CD1c-positive myeloid dendritic cell (primary cell): Measurements from ENCODE around the gene FAM43B.
"Not testable (repeated sequence)": the region's sequence is repeated elsewhere in the genome, so short reads cannot be mapped to it uniquely, and the experiment has no call there.

Experiments
- DNase-seq: peaks from one replicate; pipeline ENCODE4 v3.0.0-alpha.2; 2016; ENCODE audit errors: extremely low spot score

Gene FAM43B, protein sequence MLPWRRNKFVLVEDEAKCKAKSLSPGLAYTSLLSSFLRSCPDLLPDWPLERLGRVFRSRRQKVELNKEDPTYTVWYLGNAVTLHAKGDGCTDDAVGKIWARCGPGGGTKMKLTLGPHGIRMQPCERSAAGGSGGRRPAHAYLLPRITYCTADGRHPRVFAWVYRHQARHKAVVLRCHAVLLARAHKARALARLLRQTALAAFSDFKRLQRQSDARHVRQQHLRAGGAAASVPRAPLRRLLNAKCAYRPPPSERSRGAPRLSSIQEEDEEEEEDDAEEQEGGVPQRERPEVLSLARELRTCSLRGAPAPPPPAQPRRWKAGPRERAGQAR

DNA sequence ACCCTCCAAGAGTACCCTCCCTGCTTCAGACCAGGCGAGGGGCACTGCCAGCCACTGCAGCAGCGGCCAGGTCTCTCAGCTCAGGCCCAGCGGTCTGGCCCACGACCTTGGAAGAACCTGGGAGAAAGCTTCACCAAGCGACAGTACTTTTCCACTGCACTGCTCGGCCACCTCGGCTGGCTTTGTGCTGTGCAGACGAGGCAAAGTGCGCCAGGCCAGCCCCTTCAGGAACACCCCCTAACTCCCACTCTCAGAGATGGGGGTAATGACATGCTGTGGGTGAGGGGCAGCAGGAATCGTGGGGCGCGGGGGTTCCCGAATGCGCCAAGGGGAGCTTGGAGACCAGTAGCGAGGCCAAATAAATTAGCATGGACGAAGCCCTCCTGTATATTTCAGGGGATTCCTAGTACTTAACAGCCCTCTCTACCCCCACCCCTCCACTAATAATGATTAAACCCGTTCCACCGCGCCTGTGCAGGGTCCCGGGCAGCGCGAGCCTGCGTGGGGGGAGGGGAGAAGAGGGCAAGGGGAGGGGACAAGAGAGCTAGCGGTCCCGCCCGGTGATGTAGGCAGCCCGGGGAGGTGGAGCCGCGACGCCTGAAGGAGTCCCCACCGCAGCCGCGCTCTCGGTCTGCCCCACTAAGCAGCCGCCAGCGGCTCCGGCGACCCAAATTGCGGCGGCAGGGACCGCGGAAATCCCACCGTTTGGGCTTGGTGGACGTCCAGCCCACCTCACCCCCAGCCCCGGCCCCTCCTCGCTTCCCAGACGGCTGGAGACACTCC lies at the start of gene FAM43B:
Gene FAM43B (plus strand): TSS at position 629 of the 783 bp plus-strand sequence. CDS start 401 bp downstream, outside the sequence.
- DNase-seq = no peak

GRCh38 chr1:20505488-20505887 lies 46.9 kb upstream of the FAM43B start:
- no peak for DNase-seq

- no peak for DNase-seq
Observed at GRCh38 chr1:20507248-20507563, 45.2 kb upstream of the FAM43B start.

GRCh38 chr1:20507564-20508410 lies 44.6 kb upstream of the FAM43B start, which contains the start of gene MUL1:
TSS of gene MUL1 (minus strand) at chr1:20508151. CDS start at chr1:20508024, 127 bp downstream.
- peak; percentile 96 for DNase-seq

- no peak for DNase-seq
Observed at GRCh38 chr1:20508411-20508771, 44.0 kb upstream of the FAM43B start.

DNA sequence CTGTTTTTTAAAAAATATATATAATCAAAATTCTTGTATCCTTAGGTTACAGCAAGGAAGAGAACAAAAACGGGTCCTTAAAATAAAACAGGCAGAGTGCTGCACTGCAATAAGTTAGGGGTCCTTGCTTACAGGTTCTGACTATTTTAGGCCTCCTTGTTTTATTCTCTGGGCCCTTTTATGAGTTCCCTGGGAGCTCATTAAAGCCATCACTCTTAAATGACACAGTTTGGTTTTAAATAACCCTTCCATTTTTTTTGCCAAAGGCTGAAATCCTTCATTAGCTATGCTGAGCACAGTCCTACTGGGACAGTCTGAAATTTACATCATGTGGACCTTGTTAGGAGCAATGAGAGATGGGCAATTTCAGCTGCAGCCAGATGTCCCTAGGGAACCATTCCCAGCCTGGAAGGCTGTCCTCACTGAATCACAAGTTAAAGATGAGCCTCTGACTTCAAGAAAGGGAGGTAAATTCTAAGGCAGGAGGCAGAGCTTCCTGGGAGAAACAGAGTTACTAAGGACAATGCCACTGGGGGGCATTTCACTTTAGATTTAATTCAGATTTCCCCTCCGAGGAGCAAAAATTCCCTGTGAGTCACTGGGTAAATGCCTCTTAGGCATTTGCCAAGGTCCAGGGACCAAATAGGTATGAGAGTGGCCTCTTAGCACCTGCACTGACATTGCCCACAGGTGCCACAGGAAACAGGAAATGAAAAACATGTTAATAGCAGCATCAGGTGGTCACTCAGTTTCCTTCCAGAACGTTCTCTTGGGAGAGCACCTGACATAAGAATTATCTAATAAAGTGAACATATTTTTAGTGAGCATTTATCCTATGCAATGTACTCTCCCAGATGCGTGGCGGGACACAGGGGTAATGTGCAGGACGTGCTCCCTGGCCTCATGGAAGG lies 40.6 kb upstream of the FAM43B start:
- no peak for DNase-seq

GRCh38 chr1:20519609-20520262 lies 32.6 kb upstream of the FAM43B start:
- not testable (repeated sequence) for DNase-seq

DNA sequence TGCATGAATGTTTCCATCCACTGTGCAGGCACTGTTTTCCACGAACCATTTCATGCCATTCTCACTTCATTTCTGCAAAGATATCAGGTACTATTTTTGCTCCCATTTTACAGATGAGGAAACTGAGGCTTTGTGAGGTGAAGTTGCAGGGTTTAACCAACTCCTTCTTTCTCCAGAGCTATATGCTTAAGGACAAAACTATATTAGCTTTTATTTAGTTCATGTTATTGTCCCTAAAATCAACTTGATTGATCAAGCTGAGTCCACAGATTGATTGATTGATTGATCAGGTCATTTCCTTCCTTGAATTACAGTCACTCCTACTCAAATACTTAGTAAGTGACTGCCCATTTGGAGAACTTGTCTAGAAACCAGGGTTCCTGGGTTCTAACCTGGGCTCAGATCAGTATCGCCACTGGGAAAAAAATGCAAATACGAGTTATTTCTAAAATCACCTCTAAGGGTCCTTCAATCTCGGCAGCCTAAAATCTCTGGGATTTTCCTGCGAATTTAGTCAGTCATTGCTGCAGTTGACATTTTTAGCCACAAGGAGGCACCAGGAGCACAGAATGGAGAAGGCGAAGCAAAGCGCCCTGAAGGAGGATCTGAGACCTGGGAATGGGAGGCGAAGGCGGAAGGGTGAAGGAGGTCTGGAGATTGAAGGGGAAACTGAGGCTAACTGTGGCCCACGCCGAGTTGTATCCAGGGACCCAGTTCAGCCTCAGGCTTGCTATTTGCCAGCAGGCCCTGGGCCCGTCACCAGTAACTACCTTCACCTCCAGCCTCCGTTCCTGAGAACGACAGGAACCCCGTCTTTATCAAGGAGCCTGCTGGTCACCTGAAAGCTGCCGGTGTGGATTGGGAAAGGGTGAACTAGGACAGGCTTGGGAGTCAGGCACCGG lies 30.2 kb upstream of the FAM43B start:
- DNase-seq = peak; percentile 84

DNA sequence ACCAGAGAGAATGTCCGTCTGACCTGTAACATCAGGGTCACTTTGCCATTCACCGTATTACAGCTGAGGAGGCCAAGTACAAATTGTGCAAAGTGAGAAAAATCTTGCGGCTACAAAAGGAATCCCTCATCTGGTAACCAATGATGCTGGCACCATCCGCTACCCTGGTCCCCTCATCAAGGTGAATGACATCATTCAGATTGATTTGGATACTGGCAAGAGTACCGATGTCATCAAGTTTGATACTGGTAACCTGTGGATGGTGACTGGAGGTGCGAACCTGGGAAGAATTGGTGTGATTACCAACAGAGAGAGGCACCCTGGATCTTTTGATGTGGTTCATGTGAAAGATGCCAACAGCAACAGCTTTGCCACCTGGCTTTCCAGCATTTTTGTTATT lies 26.1 kb upstream of the FAM43B start:
- no peak for DNase-seq

GRCh38 chr1:20528221-20528620 lies 24.2 kb upstream of the FAM43B start:
- DNase-seq = no peak

DNA sequence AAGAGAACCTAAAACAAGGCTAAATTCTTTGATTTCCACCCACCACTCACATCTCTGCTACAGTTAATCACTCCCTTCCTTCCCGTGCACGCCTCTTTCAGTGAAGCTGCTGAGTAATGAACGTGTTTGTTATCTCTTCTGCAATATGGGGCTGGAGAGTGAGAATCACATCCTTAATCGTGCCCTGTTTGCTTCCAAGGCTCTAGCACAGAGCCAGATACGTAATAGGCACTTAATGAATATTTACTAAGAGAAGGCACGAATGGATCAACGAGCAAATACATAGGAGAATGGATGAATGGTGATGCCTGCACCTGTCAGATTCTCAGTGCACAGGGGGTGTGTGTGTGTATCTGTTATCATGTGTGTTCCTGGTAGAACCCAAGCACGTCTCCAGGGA lies 22.1 kb upstream of the FAM43B start:
- DNase-seq = no peak

DNA sequence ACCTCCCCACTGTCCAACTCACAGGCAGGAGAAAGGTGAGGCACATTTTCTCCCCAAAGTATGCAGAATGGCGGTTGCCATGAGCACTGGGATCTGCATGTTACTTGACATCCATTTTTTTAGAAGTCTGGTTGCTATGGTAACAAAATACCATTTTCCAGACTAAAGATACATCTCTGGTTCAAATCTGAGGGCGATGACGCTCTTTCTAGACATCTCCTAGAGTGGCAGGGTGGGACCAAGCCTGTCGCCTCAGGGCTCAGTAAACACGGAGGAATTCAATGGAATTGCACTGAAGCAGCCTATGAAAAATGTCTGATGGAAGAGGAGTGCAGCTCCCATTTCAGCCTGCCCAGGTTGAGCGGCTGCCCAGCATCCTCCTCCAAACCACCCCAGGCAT lies 21.5 kb upstream of the FAM43B start:
- DNase-seq = no peak

- no peak for DNase-seq
Observed at GRCh38 chr1:20533635-20534034, 18.7 kb upstream of the FAM43B start.

DNA sequence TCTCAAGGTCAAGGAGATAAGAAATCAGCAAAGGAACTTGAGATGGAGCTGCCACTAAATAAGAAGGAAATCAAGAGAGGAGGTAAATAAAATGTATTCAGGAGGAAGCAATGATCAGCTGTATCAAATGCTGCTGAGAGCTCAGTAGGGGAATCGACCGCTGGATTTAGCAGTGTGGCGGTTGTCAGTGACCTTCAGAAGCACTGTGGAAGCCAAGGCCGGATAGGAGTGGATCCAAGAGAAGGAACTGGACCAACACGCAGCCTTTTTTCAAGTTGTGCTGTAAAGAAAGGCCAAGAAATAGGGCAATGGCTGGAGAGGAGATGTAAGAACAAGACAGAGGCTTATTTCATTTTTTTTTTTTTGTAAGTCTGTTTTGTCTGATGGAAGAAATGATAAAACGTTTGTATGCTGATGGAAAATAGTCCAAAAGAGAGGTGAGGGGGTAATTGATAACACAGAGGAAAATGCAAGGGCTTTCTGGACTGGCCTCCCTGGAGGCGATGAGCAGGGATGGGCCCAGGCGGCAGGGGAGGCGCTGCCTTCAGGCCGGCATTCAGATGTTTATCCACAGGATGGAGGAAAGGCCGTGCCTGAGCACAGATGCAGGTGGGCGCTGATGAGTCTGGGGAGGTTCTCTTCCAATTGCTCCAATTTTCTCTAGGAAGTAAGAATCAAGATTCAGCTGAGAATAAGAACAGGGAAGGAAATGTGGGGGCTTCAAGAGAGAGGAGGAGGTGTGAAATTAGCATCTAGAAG lies 17.5 kb upstream of the FAM43B start:
- DNase-seq = no peak

- DNase-seq = no peak
Observed at GRCh38 chr1:20538227-20538626, 14.1 kb upstream of the FAM43B start.

DNA sequence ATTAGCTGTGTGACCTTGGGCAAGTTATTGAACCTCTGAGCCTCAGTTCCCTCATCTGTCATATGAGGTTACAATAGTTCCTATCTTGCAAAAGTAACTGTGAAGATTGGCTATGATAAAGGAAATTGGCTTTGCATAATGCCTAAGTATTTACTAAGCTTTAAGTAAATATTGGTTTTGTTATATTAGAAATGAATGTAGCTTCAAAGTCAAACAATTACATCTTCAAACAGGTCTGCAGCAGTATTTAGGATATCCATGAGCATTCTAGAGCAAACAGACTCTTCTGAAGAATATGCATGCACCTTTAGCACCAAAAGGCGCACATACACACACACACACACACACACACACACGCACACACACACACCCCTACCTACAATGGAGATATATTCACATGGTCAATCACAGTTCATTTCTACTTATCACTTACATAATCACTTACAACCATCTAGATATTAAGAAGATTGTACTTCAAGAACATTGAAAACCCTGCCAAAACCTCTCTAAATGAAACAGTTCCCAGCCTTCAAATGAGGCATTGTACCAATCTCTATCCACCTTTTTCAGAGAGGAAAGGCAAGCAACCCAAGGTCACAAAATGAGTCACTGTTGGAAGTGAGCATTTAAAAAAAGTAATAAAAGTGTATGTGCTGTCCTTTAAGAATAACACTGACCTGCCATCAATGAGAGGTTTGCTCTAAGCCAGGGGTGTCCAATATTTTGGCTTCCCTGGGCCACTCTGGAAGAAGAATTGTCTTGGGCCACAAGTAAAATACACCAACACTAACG lies 13.4 kb upstream of the FAM43B start:
- no peak for DNase-seq

GRCh38 chr1:20540281-20540680 lies 12.1 kb upstream of the FAM43B start:
- no peak for DNase-seq

DNA sequence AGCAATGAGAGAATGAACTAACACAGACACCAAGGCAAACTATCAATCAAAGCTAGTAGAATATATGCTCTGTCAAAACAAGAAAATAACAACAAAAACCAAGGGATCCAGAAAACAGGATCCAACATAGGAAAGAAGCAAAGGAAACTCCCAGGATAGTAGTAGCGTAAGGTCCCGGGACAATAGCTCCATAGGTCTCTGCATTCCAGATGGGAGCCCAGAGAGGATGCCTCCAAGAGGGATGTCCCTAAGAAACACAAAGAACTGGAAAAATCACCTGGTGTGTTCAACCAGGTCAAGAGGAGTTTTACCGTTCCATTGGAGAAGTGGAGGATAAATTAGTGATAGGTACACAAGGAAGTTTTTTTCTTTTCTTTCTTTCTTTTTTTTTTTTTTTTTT lies 5.7 kb upstream of the FAM43B start:
- DNase-seq = no peak
